IPS-NIHi7 (cell line): Measurements from ENCODE around the gene TMEM259.
A peak's percentile ranks its signal among the peaks of the same experiment; 100 is the strongest.
"Not testable (repeated sequence)": the region's sequence is repeated elsewhere in the genome, so short reads cannot be mapped to it uniquely, and the experiment has no call there.

Experiments used
- DNase-seq: peaks from one replicate; pipeline ENCODE4 v3.0.0; 2012; ENCODE audit warnings: mixed read lengths; ENCODE audit errors: extremely low spot score

Gene TMEM259

DNA sequence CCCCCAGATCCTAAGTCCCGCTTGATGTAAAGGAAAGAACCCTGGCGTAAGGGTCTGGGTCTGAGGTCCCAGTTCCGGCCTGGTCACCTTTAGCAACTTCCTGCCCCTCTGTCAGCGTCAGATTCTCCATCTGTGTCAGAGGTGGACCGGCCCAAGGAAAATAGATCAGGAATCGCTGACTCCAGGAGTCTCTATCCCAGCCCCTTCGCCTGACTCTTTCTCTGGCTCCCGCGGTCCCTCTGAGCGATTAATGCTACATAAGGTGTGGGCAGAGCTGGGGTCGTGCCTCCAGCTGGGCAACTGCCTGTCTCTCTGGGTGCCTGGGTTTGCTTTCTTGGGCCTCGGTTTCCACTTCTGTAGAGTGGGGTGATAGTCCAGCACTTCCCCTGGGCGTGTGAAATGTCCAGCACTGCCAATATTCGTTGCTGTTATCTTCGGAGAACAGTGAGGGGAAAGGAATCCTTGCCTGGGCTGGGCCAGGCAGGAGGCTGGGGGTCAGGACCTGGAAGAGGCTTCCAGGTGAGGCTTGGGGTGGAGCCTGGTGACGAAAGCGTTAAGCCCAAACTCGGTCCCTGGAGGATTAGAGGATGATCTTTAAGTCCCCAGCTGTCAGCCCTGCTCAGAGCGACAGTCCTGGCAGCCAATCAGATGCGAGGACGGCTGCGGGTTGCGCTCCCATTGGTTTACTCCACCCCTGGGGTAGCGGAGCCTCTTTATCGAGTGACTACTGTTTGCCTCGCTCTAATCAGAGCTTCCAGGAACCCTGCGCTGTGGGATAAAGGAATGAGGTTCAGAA lies 19.8 kb upstream of the TMEM259 start:
- peak; percentile 97 for DNase-seq

DNA sequence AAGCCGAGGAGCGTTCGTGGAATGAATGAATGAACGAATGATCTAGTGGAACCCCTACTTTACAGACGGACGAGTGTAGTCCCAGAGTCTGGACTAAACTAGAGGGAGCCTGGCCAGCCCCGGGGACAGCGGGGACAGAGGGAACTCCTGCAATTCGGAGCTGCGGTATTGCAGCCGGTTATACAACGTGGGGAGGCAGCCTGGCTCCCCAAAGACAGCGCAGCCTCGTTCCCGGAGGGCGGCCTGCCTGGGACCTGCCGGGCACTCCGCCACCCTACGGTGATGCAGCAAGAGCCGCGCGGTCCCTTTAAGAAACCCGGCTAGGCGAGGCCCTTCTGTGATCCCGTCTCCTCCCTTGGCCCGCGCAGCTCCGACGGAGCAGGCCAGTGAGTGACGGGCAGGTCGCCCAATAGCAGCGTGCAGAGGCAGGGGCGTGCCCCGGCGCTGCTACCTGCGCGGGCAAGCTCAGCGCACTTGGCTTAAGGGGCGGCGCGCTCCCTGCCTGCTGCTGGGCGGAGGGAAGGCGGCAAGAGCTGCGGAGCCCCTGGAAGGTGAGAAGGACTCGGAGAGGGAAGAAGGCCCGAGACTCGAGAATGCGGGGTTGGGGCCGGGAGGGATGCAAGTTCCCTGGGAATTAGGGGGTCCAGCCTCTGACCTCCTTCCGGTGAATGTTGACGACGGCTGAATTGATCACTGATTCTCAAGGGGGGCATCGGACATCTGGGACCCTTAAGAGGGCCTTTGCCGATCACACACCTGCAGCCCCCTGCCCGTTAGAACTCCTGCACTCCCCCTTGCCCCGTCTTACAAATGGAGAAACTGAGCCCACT lies 18.9 kb upstream of the TMEM259 start, which contains the start of gene ABCA7:
ABCA7 (plus strand) TSS at position 462 of the 830 bp plus-strand sequence. CDS start 1,255 bp downstream, outside the sequence.
- DNase-seq: peak; percentile 90

DNA sequence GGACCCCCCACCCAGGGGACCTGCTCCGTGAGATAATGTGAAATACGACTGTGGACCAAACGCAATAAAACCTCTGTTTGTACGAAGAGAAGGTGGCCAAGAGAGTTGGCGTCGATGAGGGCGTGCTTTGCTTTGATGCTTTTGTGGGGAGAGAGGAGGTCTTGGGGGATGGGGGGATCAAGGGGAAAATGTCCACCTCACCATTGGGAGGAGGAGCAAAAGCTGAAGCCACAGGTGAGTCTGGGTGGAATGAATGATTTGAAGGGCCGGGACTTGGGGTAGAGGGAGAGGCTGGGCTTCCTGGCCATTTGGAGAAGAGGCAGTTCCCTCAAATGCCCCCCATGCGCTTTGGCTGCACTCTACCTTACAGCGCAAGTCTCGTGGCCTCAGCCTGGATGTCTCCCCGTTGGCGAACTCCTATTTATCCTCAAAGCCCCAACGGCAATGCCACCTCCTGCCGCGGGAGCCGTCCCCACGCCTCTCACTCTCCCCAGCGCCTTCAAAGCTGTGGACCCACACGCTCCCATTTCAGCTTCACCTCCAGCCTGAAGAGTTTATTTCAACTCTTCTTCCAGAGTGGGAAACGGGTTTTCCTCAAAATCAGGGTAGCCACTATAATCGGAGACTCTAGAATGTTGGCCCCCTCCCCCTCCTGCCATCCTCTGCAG lies 18.2 kb upstream of the TMEM259 start:
- no peak for DNase-seq

DNA sequence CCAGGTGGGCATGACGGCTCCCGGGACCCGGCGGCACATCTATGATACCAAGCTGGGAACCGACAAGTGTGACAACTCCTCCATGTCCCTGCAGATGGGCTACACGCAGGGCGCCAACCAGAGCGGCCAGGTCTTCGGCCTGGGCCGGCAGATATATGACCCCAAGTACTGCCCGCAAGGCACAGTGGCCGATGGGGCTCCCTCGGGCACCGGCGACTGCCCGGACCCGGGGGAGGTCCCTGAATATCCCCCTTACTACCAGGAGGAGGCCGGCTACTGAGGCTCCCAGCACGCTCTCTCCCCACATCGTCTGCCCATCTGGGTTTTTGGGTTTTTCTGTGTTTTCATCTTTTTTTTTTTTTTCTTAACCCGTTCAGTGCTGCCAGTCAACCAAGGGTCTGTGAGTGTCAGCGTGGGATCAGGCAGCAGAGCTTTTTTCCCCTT lies 16.7 kb upstream of the TMEM259 start:
- DNase-seq: no peak

DNA sequence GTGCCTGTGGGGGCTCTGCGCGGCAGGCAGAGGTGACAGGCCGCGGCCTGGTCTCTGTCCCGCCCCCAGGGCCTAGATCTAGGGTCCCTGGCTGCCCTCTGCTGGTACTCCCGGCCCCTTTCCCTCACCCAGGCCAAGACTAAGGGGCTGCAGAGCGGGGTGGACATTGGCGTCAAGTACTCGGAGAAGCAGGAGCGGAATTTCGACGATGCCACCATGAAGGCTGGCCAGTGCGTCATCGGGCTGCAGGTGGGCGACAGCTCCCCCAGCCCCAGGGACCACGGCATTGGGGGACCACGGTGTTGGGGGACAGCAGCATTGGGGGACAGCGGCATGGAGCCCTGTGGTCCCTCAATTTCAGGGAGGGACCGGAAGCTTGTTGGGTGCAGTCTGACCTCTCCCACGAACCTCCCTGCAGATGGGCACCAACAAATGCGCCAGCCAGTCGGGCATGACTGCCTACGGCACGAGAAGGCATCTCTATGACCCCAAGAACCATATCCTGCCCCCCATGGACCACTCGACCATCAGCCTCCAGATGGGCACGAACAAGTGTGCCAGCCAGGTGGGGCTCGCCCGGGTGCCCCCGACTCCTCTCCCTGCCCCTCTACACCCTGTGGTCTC lies 15.2 kb upstream of the TMEM259 start:
- no peak for DNase-seq

DNA sequence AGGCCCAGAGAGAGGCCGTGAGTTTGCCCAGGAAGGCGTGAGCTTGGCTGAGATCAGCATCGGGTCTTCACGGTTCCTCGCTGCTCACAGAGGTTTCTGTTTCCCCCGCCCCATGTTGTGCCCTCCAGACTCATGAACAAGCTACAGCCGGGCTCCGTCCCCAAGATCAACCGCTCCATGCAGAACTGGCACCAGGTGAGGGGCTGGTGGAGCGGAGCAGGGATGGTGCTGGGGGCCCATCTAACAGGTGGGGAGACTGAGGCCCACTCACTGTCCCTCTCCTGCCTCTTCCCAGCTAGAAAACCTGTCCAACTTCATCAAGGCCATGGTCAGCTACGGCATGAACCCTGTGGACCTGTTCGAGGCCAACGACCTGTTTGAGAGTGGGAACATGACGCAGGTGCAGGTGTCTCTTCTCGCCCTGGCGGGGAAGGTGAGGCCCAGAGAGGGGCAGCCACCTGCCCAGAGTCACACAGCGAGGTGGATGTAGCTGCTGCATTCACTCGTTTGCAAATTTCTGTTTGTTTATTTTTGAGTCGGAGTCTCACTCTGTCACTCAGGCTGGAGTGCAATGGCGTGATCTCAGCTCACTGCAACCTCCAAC lies 11.4 kb upstream of the TMEM259 start:
- DNase-seq: no peak

DNA sequence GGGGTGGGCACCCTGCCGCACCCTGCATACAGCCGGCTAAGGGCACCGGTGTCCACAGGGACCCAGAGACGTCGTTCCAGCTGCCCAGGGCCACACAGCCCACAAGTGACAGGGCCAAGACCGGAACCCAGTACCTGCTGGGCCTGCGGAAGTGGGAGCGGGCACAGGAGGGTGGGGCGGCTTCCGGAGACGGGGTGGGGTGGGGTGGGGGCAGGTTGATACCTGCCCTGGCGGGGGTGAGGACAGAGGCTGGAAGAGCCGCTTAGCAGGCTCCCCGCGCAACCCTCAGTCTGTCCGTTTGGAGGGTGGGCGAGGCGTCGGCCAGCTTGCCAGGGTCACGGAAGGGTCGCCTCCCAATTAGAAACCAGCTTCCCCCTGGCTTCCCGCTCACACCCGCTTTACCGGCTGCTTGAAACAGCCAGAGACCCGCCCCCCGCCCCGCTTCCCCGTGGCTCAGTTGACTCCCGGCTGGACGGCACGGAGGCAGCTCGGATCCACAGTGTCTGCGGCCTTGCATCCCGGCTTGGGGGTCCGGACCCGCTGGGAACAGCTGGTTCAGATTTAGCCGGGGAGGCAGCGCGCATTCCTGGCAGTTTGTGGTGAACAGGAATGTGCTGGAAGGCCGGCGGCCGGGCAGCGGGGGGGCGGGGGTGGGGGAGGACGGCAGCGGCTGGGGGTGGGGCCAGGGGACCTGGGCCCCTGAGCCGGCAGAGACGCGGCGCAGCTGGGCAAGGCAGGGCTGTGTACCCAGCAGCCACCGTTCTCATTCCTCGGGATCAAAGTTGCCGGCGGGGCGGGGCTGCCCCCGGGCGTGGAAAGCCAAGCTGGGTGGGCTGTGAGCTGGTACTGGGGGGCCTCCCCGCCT lies 7.4 kb upstream of the TMEM259 start:
- DNase-seq: peak; percentile 73

DNA sequence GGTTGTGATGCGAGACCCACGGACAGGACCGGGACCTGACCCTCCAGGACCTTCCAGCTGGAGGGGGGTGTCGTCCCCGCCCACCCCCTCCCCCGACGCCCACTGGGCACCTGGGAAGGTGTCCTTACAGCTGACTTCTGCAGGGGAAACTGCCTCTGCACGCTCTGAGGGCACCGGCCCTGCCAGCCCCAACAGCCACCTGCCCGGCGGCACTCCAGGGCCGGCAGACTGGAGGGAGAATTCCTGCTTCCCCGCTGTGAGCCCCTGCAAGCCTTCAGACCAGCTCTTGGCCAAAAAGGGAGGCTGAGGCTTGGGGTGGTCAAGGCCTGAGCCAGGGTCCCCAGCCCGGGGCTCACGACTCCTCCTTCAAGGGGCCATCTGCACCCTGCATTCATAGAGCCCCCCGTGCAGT lies 6.7 kb upstream of the TMEM259 start:
- no peak for DNase-seq

DNA sequence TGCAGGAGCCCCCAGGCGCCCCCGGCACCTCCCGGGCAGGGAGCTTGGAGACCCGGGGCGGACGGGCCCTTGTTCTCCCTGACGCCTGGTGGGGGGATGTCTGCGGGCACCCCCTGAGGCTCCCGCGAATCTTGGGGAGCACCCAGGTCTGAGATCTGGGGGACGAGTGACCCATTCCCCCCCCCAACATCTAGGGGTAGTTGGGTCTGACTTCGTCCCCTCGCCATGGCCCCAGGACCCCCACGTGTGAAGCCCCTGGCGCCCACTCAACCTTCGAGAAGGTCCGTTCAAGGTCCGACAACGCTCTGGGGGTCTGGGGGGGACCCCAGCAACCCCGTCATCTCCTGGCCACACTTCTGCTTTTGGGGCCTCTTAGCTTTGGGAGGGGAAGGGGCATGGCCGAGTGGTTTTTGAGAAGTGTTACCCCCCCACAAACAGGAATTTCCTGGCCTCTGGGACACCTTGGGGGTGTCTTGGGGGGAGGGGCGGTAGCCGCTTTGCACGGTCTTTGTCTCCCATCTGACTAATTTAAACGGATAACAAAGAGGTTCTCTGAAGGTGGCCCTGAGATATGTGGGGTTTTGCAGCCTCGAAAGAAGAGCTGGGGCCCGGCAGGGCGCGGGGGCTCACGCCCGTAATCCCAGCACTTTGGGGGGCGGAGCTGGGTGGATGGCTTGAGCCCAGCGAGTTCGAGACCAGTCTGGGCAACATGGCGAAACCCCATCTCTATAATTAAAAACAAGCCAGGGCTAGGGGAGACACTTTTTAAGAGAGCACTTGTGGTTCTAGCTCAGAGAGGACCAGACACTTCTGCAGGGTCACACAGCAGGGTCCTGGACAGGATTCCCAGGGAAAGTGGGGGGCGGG lies 6.1 kb upstream of the TMEM259 start:
- DNase-seq: no peak

DNA sequence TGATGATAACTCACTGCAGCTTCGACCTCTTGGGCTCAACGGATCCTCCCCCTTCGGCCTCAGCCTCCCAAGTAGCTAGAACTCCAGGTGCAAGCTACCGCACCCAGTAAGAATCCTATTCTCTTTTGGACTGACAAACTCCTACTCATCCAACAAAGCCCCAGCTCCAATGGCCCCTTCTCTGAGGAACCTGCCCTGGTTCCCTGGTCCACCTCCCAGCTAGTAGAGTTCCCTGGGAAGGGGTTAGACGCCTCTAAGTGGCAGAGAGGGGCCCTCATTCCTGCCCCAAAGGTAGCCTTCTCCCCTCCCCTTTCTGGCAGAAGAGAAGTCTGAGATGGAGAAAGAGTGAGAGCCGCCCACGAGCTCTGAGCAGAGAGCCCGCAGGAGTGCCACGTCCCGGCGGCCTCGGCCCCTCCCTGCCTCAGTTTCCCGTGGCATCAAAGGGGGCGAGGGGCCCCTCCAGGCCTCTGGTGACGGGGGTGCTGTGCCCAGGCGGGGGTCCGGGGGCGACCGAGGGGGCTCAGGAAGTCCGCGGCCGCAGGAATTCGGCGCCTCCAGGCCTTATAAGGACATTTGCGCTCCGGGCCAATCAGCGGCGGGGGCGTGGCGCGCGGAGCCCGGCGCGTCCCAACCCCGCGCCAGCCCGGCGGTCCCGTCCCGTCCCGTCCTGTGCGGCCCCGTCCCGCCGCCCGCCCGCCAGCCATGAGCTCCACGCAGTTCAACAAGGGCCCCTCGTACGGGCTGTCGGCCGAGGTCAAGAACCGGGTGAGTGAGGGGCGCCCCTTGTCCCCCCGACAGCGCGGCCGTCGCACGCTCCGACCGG lies 5.2 kb upstream of the TMEM259 start, which contains the start of gene CNN2:
CNN2 (plus strand) TSS at position 649 of the 823 bp plus-strand sequence; CDS start at position 703, 54 bp downstream.
- peak; percentile 87 for DNase-seq

DNA sequence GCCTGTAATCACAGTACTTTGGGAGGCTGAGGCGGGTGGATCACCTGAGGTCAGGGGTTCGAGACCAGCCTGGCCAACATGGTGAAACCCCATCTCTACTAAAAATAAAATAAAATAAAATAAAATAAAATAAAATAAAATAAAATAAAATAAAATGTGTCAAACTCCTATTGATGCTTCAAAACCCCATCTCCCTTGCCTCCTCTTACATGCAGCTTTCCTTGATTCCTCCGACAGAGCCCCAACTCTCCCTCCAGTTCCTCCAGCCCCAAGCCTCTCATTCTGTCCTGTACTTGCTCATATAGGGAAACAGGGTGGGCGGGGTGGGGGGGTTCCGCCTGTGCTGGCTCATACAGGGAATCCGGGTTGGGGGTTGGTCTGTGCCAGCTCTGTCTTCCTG lies 4.2 kb upstream of the TMEM259 start:
- DNase-seq: not testable (repeated sequence)

DNA sequence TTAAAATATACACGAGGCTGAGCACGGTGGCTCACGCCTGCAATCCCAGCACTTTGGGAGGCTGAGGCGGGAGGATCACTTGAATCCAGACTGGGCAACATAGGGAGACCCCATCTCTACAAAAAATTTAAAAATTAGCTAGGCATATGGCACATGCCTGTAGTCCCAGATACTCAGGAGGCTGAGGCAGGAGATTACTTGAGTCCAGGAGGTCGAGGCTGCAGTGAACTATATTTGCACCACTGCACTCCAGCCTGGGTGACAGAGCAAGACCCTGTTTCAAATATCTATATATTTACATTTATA lies 2.9 kb upstream of the TMEM259 start:
- DNase-seq: not testable (repeated sequence)

DNA sequence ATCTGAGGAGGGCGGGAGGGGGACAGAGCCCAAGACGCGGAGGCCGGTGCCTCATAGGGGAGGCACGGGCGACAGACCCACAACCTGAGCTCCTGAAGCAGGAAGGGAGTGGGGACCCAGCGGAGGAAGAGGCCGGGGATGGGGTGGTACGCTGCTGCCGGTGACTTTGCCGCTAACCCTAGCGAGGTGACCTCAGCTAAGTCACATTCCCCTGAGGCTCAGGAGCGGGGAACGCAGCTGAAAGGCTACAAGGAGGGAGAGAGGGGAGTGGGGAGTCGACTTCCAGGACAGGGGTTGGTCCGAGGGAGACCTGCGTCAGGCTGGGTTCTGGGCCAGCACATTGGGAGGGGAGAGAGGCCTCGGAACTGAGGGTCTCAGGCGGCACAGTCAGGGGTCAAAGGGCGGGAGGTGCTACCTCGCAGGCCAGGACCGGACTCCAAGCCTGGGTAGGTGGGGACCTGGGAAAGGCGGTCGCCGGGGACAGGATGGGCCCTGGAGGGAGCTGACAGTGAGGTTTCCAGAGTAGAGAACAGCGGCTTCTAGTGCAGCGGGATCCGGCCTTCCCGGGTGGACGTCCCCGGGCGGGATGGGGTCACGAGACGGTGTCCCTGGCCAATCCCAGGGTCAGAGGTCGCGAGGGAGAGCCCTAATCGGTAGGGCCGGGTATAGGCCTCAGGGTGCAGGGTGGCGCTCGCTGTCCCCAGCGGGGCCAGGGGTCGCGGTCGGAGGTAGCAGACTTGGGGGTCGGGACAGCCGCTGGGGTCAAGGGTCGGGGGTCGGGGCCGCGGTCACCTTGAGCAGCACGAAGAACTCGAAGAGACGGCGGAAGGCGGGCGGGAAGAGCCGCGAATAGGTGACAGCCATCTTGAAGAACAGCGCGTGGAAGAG lies 699 bp downstream of the TMEM259 start:
- DNase-seq: no peak

DNA sequence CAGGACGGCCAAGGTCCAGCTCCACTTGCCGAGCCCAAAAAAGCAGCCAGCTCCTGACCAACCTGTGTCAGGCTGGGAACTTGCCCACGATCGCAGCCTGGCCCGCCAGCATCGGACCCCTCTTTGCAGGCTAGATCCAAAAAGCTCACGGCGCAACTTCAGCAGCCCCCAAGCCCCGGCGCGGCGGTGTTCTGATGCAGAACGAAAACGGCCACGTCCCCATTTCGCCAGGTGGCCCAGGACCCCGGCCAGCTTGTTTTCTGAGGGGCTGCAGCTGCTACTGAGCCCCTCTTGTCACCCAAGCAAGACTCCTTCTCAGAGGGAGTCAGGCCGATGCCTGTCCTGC lies 1.3 kb downstream of the TMEM259 start:
- DNase-seq: no peak

DNA sequence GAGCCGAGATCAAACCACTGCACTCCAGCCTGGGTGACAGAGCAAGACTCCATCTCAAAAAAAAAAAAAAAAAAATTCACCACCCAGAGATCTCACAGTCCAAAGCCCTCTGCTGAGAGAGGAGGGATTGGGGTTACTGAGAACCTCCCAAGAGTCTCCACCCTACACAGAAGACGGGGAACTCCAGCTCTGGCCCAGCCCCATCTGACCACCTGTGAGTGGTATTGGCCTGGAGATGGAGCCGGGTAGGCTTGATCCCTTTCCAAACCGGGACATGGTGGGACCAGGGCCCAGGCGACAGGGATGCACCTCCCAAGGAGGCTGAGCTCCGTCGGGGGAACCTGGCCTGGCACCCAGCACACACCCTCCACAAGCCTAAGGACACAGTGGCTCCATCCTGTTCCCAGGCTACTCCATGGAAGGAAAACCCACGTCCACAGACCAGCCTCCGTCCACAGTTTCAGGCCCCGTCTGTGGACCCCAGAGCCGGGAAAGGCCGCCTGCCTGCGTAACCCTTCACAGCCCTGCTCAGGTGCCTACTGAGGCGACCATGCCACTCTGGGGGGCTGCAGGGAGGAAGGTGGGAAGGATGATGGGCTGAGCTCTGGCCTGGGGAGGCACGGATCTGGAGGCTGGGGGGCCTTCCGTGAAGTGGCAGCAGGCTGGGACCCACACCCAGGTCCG lies 1.8 kb downstream of the TMEM259 start:
- no peak for DNase-seq

DNA sequence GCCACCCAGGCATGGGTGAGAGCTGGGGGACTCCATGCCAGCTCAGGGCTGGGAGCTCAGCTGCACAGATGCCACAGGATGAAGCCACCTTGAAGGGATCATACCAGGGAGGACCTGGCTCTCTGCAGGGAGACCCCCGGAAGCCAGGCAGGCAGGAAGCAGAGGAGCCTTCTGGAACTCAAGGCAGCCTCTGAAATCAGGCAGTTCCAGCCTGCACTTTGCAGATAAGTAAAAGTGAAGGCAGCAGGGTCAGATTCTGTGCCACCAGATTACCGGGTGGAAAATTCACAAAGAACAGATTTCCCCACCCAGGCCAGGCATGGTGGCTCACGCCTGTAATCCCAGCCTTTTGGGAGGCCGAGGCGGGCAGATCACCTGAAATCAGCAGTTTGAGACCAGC lies 2.5 kb downstream of the TMEM259 start:
- no peak for DNase-seq

DNA sequence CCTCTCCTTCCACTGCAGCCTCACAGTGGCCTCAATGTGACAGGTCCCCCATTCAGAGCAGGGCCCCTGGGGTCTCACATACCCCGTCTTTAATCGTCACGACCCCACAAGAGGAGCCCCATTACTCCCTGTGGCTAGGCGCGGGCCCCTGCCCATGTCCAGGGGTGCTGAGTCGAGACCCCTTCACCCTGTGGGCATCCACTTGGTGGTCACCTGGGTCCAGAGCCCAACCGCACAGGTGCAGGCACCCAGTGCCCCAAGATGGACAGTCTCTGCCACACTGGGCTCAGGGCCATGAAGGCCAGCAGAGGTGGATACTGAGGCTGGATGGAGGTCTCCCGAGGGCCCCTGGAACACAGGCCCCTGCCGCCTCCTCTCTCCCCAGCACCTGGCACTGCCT lies 3.0 kb downstream of the TMEM259 start:
- DNase-seq: no peak
